ENCODE results near the gene RAC2. TPM values are rescaled to one million over a fixed set of nuclear protein-coding genes. Genes with fewer than 3 reads are reported as not detected.

The RAC2 gene
- total RNA-seq, 1 experiment from 2014 or later: 50.5 TPM

DNA sequence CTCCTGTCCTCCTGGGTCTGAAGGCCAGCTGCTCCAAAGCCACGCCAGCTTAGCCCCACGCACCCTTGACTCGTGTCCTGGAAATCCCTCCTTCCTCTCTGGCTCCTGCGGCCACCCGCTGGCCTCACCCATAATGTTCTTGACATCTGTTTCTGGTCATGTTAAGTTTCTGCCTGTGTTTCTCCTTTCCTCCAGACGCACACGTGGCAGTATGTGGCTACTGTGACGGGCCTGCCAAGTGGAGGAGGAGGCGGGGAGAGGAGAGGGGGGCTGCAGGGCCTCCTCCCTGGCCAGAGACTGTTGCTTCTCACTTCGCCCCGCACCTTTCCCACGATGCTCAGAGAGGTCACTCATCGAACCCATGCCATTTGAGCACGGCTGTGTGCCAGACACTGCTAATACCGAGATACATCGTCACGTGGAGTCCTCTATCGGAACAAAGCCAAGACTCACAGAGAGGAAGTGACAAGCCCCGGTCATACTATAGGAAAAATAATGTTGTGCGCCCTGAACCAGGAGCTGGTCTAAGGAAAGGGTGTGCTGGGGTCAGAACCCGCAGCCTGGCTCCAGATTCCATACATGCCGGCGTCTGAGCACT is 67.5 kb downstream of the RAC2 start:
- ATAC-seq (no peak; the same call in 1 of the 2 replicates), DNase-seq (no peak)
- H3K9ac ChIP-seq (ENCODE audit: low read length): no peak overlapping the region
- no peaks in the 10 kb centered on the region; the same call in 1 of the 2 replicates for H3K4me1 ChIP-seq (ENCODE audit: insufficient read depth, low read length)
- no peaks in the 10 kb centered on the region for H3K9me2 ChIP-seq (replicated peaks; ENCODE audit: low read length)
- H2AFZ ChIP-seq (ENCODE audit: low read length): no peak overlapping the region
- no peaks in the 10 kb centered on the region for H4K20me1 ChIP-seq (ENCODE audit: low read length)
- H3F3A ChIP-seq (ENCODE audit: low read length, unreplicated experiment): no peaks in the 10 kb centered on the region
- TF ChIP-seq EZH2 (IDR thresholded peaks at IDR 0.05; ENCODE audit: low read length, unreplicated experiment): no peak
- TF ChIP-seq EZH2phosphoT487 (IDR thresholded peaks at IDR 0.05; ENCODE audit: borderline replicate concordance, low read length): no peak
- TF ChIP-seq, protein P1, sequence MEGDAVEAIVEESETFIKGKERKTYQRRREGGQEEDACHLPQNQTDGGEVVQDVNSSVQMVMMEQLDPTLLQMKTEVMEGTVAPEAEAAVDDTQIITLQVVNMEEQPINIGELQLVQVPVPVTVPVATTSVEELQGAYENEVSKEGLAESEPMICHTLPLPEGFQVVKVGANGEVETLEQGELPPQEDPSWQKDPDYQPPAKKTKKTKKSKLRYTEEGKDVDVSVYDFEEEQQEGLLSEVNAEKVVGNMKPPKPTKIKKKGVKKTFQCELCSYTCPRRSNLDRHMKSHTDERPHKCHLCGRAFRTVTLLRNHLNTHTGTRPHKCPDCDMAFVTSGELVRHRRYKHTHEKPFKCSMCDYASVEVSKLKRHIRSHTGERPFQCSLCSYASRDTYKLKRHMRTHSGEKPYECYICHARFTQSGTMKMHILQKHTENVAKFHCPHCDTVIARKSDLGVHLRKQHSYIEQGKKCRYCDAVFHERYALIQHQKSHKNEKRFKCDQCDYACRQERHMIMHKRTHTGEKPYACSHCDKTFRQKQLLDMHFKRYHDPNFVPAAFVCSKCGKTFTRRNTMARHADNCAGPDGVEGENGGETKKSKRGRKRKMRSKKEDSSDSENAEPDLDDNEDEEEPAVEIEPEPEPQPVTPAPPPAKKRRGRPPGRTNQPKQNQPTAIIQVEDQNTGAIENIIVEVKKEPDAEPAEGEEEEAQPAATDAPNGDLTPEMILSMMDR (conservative IDR thresholded peaks at IDR 0.05; ENCODE audit: low read depth, low read length): no peak
- H3K27me3 ChIP-seq (ENCODE audit: low read length): no peaks in the 10 kb centered on the region
- H3K4me2 ChIP-seq (ENCODE audit: low read length): no peak overlapping the region
- no peaks in the 10 kb centered on the region for H3K36me3 ChIP-seq (ENCODE audit: low read depth, low read length)
- no peaks in the 10 kb centered on the region for H3K79me2 ChIP-seq (ENCODE audit: low read length)
- intact Hi-C loops (cut with micrococcal nuclease): no loop called here
- ChIA-PET CTCF (no interaction called here), POLR2A (ENCODE audit: unreplicated experiment) (no interaction called here)
- no peak overlapping the region for H3K4me3 ChIP-seq (ENCODE audit: low read length)
- H3K9me3 ChIP-seq (ENCODE audit: low read length): no peaks in the 10 kb centered on the region
- BruUV-seq (replicated peaks): no TSS peak
- no peak overlapping the region for H3K27ac ChIP-seq (ENCODE audit: low read length)

DNA sequence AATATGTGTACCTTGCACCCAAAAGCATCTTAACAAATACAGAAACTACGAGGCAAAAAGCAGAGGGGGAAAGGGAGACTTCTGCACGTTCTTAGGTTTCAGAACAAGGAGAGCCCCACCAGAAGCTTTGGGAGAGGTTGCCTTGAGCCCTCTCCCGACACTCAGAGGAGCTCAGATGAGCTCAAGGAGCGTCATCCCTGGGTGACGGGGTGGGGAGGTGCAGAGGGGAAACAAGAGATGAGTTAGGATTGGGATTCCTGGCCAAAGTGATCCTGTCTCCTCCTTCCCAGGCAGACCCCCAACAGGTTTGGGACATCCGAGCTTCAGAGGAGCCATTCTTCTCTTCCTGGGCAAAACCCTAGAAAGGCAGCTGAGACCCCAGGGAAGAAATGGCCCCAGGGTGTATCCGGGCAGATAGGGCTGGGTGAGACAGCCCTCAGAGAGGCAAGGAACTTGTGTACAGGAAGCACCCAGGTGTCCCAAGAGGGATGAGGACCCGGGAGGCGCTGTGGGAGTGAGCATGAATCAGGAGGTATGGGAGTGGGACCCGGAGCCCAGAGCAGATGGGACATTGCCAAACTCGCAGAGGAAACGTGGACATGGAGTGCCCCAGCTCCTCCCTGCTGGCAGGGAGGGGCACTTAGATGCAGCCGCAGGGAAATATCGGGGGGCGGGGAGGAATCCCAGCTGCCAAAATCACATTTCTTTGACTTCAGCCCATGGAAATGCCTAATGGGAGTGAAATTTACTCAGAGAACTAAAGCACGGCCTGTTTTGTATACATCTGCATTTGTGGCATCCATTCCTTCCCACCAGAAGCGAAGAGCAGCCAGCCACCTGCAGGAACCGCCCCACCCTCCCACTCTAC is 68.4 kb downstream of the RAC2 start:
- intact Hi-C loops (cut with micrococcal nuclease): no loop called here
- Histone ChIP-seq H3K79me2 (ENCODE audit: low read length) (no peaks in the 10 kb centered on the region), H3K9me3 (ENCODE audit: low read length) (no peaks in the 10 kb centered on the region), H3K36me3 (ENCODE audit: low read depth, low read length) (no peaks in the 10 kb centered on the region), H3K9ac (ENCODE audit: low read length) (no peak overlapping the region), H3K9me2 (replicated peaks; ENCODE audit: low read length) (no peaks in the 10 kb centered on the region), H3K4me2 (ENCODE audit: low read length) (no peak overlapping the region), H3K4me3 (ENCODE audit: low read length) (no peak overlapping the region), H3K27ac (ENCODE audit: low read length) (no peak overlapping the region), H2AFZ (ENCODE audit: low read length) (no peak overlapping the region), H4K20me1 (ENCODE audit: low read length) (no peaks in the 10 kb centered on the region), H3F3A (ENCODE audit: low read length, unreplicated experiment) (no peaks in the 10 kb centered on the region), H3K4me1 (ENCODE audit: insufficient read depth, low read length) (no peaks in the 10 kb centered on the region; the same call in 1 of the 2 replicates), H3K27me3 (ENCODE audit: low read length) (no peaks in the 10 kb centered on the region)
- ChIA-PET POLR2A (ENCODE audit: unreplicated experiment) (no interaction called here), CTCF (no interaction called here)
- ATAC-seq (no peak), DNase-seq (no peak)
- TF ChIP-seq EZH2 (IDR thresholded peaks at IDR 0.05; ENCODE audit: low read length, unreplicated experiment) (no peak), EZH2phosphoT487 (IDR thresholded peaks at IDR 0.05; ENCODE audit: borderline replicate concordance, low read length) (no peak)
- TF ChIP-seq, protein P1 (conservative IDR thresholded peaks at IDR 0.05; ENCODE audit: low read depth, low read length): no peak
- BruUV-seq (replicated peaks): no TSS peak

Other genes starting within 250 kb of the RAC2 start
- gene TST, start 224.8 kb downstream of the RAC2 start, total RNA-seq (2014; rRNA removed): 31.7 and 35.9 TPM in 2 replicates
- gene MPST, start 224.5 kb downstream of the RAC2 start, total RNA-seq (2014; rRNA removed): 87.5 and 97.0 TPM in 2 replicates
- 22.1 and 25.9 TPM in 2 replicates for gene KCTD17, start 192.5 kb downstream of the RAC2 start, total RNA-seq (2014; rRNA removed)
- gene TMPRSS6, start 134.6 kb downstream of the RAC2 start, total RNA-seq (2014; rRNA removed): 0.04 TPM in 1 of 2 replicates, not detected in the other
- not detected in 2 replicates for gene IL2RB, start 94.4 kb downstream of the RAC2 start, total RNA-seq (2014; rRNA removed)
- 3.8 and 5.5 TPM in 2 replicates for gene C1QTNF6, start 56.0 kb downstream of the RAC2 start, total RNA-seq (2014; rRNA removed)
- gene SSTR3, start 31.8 kb downstream of the RAC2 start, total RNA-seq (2014; rRNA removed): 0.55 TPM in 1 of 2 replicates, not detected in the other
- gene CYTH4, start 38.2 kb upstream of the RAC2 start, total RNA-seq (2014; rRNA removed): 1.9 and 4.6 TPM in 2 replicates
- gene ELFN2, start 183.2 kb upstream of the RAC2 start, total RNA-seq (2014; rRNA removed): 10.0 and 14.5 TPM in 2 replicates
- 1.7 and 2.4 TPM in 2 replicates for gene MFNG, start 242.1 kb upstream of the RAC2 start, total RNA-seq (2014; rRNA removed)